Liver (tissue), 3 donors: ENCODE data around the gene PAOX.

Experiments used
- FOXA1 ChIP-seq: IDR thresholded peaks from 2 replicates; pipeline ENCODE4 v1.6.1; 2016; ENCODE audit warnings: antibody characterized with exemption
- RAD21 ChIP-seq, 2 donors: IDR thresholded peaks; 2 replicates each; pipeline ENCODE4 v1.6.1; 2016; ENCODE audit warnings: antibody characterized with exemption in 2 of 2, mild to moderate bottlenecking in 2 of 2
- SP1 ChIP-seq: IDR thresholded peaks from 2 replicates; pipeline ENCODE4 v1.6.1; 2018; ENCODE audit warnings: antibody characterized with exemption, mild to moderate bottlenecking
- TAF1 ChIP-seq: conservative IDR thresholded peaks from 2 replicates; pipeline ENCODE4 v1.6.1; 2016; ENCODE audit warnings: antibody characterized with exemption, mild to moderate bottlenecking
- TF ChIP-seq, protein P1 (sequence below): fragments of 150-350 bp; IDR thresholded peaks from 2 replicates; pipeline ENCODE4 v1.5.1; 2017; ENCODE audit warnings: improper control_type of control experiment, low read depth, low read length; ENCODE audit not compliant: missing input control
- TF ChIP-seq, protein P2 (sequence below): IDR thresholded peaks from 2 replicates; pipeline ENCODE4 v1.6.1; 2016; ENCODE audit warnings: antibody characterized with exemption, mild to moderate bottlenecking
- TF ChIP-seq, protein P3 (sequence below): IDR thresholded peaks from 2 replicates; pipeline ENCODE4 v1.6.1; 2016; ENCODE audit warnings: antibody characterized with exemption
- TF ChIP-seq, protein P4 (sequence below): IDR thresholded peaks from 2 replicates; pipeline ENCODE4 v1.6.1; 2016; ENCODE audit warnings: antibody characterized with exemption
- TF ChIP-seq, protein P5 (sequence below): IDR thresholded peaks from 2 replicates; pipeline ENCODE4 v1.6.1; 2016; ENCODE audit warnings: antibody characterized with exemption
- donor health status: healthy.
- donor health status: healthy.

DNA sequence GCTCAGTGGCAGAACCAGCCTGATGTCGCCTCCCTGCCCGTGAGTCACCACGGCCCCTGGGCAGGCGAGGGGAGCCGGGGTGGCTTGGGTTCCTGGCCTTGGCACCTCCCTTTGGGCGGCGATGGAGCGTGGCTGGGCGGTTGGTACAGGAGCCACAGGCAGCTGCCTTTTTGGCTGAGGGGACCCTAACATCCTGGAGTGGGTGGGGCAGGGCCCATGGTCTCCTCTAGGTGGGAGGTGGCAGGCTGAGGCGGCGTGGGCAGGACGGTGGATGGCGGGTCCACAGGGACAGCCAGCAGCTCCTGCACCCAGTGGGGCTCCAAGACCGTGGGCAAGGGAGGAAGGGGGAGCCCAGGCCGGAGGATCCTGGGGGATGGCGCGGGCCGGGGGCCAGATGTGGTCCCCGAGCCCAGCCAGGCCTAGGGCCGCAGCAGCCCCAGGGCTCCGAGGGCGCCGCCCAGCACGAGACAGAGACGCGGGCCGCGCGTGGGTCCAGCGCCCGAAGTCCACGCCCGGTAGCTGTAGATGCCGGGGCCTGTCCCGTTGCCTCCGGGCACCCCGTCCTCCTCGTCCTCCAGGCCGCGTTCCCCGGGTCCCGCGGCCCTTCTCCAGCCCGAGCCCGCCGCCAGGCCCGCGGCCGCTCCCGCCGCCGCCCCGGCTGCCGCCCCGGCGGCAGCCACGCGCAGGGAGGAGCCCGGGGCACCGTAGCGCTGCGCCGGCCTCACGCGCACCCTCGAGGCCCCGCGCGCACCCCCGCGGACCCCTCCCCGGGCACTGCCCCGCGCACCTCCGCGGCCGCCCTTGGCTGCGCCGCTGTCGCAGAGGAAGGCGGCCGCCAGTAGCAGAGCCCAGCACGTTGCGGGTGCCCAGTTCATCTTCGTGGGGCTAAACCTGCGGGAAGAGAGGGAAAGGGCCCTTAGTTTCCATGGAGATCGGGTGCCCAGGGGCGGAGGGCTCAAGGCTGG, 44.0 kb downstream of the PAOX start:
- TF ChIP-seq, protein P1, sequence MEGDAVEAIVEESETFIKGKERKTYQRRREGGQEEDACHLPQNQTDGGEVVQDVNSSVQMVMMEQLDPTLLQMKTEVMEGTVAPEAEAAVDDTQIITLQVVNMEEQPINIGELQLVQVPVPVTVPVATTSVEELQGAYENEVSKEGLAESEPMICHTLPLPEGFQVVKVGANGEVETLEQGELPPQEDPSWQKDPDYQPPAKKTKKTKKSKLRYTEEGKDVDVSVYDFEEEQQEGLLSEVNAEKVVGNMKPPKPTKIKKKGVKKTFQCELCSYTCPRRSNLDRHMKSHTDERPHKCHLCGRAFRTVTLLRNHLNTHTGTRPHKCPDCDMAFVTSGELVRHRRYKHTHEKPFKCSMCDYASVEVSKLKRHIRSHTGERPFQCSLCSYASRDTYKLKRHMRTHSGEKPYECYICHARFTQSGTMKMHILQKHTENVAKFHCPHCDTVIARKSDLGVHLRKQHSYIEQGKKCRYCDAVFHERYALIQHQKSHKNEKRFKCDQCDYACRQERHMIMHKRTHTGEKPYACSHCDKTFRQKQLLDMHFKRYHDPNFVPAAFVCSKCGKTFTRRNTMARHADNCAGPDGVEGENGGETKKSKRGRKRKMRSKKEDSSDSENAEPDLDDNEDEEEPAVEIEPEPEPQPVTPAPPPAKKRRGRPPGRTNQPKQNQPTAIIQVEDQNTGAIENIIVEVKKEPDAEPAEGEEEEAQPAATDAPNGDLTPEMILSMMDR: no peak
- TF ChIP-seq, protein P2, sequence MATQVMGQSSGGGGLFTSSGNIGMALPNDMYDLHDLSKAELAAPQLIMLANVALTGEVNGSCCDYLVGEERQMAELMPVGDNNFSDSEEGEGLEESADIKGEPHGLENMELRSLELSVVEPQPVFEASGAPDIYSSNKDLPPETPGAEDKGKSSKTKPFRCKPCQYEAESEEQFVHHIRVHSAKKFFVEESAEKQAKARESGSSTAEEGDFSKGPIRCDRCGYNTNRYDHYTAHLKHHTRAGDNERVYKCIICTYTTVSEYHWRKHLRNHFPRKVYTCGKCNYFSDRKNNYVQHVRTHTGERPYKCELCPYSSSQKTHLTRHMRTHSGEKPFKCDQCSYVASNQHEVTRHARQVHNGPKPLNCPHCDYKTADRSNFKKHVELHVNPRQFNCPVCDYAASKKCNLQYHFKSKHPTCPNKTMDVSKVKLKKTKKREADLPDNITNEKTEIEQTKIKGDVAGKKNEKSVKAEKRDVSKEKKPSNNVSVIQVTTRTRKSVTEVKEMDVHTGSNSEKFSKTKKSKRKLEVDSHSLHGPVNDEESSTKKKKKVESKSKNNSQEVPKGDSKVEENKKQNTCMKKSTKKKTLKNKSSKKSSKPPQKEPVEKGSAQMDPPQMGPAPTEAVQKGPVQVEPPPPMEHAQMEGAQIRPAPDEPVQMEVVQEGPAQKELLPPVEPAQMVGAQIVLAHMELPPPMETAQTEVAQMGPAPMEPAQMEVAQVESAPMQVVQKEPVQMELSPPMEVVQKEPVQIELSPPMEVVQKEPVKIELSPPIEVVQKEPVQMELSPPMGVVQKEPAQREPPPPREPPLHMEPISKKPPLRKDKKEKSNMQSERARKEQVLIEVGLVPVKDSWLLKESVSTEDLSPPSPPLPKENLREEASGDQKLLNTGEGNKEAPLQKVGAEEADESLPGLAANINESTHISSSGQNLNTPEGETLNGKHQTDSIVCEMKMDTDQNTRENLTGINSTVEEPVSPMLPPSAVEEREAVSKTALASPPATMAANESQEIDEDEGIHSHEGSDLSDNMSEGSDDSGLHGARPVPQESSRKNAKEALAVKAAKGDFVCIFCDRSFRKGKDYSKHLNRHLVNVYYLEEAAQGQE: no peak
- no peak for TF ChIP-seq RAD21 (IDR thresholded peaks at IDR 0.05)
- TF ChIP-seq TAF1: no peak
- TF ChIP-seq SP1: no peak
- no peak for TF ChIP-seq FOXA1
- TF ChIP-seq, protein P3, sequence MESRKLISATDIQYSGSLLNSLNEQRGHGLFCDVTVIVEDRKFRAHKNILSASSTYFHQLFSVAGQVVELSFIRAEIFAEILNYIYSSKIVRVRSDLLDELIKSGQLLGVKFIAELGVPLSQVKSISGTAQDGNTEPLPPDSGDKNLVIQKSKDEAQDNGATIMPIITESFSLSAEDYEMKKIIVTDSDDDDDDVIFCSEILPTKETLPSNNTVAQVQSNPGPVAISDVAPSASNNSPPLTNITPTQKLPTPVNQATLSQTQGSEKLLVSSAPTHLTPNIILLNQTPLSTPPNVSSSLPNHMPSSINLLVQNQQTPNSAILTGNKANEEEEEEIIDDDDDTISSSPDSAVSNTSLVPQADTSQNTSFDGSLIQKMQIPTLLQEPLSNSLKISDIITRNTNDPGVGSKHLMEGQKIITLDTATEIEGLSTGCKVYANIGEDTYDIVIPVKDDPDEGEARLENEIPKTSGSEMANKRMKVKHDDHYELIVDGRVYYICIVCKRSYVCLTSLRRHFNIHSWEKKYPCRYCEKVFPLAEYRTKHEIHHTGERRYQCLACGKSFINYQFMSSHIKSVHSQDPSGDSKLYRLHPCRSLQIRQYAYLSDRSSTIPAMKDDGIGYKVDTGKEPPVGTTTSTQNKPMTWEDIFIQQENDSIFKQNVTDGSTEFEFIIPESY: no peak
- TF ChIP-seq, protein P4, sequence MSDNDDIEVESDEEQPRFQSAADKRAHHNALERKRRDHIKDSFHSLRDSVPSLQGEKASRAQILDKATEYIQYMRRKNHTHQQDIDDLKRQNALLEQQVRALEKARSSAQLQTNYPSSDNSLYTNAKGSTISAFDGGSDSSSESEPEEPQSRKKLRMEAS: no peak
- TF ChIP-seq, protein P5, sequence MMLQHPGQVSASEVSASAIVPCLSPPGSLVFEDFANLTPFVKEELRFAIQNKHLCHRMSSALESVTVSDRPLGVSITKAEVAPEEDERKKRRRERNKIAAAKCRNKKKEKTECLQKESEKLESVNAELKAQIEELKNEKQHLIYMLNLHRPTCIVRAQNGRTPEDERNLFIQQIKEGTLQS: no peak
